G401 (cell line): Measurements from ENCODE around the gene DCDC2. TPM values are rescaled to one million over a fixed set of nuclear protein-coding genes. Genes with fewer than 3 reads are reported as not detected.
"Not testable (repeated sequence)": the region's sequence is repeated elsewhere in the genome, so short reads cannot be mapped to it uniquely, and the experiment has no call there.

Experiments
- DNase-seq: peaks from one replicate; pipeline ENCODE4 v3.0.0-alpha.2; 2015; ENCODE audit warnings: low spot score
- in situ Hi-C: cut with HindIII; loops from 2 replicates; pipeline ENCODE4 v1.10.0; 2016; ENCODE audit warnings: low sequenced_read_pairs, mixed read lengths
- total RNA-seq: library from RNA; depleted of rRNA; stranded (reverse); fragments of >200 nt; shearing (Covaris generic); gene quantifications from 2 replicates; pipeline ENCODE4 v1.2.3, GENCODE V29; 2014; rRNA removed

DCDC2 gene
- total RNA-seq: not detected in 2 replicates

DNA sequence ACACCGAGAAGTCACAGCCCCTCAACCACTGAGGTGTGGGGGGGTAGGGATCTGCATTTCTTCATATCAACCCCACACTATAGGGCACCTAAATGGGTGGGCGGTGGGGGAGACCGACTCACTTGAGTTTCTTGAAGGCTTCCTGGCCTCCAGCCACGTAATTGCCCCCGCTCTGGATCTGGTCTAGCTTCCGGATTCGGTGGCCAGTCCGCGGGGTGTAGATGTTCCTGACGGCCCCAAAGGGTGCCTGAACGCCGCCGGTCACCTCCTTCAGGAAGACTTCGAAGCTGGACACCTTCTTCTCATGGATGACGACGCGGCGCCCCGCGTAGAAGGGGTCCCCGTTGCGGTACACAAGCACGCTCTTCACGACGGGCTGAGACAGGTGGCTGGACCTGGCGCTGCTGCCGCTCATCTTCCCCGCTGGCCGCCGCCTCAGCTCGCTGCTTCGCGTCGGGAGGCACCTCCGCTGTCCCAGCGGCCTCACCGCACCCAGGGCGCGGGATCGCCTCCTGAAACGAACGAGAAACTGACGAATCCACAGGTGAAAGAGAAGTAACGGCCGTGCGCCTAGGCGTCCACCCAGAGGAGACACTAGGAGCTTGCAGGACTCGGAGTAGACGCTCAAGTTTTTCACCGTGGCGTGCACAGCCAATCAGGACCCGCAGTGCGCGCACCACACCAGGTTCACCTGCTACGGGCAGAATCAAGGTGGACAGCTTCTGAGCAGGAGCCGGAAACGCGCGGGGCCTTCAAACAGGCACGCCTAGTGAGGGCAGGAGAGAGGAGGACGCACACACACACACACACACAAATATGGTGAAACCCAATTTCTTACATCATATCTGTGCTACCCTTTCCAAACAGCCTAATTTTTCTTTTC lies at the start of gene DCDC2:
TSS of gene DCDC2 (minus strand) at position 724 of the 883 bp plus-strand sequence. CDS start at position 415, 309 bp downstream.
- DNase-seq: no peak
- in situ Hi-C loops: no loop called here

DNA sequence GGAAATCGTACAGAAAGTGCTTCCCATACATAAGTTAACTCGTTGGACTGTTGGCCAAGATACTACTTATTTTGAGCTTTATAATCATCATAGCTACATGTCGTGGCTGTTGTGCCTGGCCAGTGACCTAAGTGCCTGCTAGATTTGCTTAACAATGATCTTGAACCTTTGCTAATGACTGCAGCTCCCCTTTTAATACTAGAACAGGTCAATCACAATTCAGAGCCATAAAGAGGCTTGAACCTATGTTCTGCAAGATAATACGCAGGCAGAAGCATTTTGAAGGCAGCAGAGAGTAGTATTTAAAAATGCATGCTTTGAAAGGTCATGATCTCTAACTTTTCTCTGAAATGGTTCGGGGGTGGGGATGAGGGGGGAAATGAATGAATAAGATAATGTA lies 47.4 kb upstream of the DCDC2 start:
- in situ Hi-C loops: no loop called here
- no peak for DNase-seq

DNA sequence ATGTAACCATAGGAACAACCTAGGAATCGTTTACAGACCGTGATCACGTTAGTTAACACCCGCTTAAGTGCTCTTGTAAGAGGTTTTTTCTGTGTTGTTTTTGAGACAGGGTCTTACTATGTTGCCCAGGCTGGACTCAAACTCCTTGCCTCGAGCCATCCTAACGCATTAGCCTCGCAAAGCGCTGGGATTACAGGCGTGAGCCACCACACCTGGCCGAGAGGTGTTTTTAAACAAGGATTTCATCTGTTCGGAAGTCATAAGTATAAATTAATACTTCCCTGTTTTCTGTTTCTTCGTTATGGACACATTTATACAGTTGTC lies 45.6 kb upstream of the DCDC2 start:
- no peak for DNase-seq
- in situ Hi-C loops: no loop called here

DNA sequence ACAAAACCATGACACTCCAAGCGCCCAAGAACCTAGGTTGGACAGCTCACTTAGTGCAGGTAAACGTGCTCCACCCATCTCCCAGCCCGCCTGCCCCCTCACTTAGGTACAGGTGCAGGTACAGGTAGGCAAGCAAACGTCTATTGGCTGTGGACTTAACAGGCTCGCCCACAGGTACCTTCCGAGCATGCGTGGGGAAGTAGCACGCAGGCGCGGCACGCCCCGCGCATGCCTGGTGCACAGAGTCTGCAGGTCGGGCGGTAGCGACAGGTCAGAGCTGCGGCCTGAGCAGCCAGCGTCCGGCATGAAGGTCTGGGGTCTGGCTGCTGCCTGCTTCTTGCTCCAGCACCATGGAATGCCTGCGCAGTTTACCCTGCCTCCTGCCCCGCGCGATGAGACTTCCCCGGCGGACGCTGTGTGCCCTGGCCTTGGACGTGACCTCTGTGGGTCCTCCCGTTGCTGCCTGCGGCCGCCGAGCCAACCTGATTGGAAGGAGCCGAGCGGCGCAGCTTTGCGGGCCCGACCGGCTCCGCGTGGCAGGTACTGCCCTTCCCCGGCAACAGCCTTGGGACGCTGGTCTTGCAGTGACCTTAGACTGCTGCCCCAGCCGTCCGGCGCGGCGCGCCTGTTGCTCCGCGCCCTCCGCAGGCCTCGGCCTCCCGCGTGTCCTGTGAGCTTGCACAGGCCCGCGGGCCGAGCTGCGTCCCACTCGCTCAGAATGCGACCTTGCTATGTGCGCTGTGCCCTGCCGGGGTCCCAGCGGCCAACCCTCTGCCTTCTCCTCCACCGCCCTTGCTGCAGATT lies 45.0 kb upstream of the DCDC2 start, which contains the start of gene MRS2:
TSS of gene MRS2 (plus strand) at position 240 of the 804 bp plus-strand sequence. CDS start at position 351, 111 bp downstream.
- peak; percentile 92 for DNase-seq
- in situ Hi-C loops: no loop called here

DNA sequence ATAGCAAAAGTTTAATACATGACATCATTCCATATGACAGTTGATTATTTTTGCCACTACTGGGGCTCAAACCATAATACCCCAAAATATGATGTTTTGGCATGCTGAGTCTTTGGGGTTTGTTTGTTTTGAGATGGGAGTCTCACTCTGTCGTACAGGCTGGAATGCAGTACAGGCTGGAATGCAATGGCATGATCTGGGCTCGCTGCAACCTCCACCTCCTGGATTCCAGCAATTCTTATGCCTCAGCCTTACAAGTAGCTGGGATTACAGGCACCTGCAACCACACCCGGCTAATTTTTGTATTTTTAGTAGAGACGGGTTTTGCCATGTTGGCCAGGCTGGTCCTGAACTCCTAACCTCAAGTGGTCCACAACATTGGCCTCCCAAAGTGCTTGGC lies 43.6 kb upstream of the DCDC2 start:
- no peak for DNase-seq
- in situ Hi-C loops: no loop called here

DNA sequence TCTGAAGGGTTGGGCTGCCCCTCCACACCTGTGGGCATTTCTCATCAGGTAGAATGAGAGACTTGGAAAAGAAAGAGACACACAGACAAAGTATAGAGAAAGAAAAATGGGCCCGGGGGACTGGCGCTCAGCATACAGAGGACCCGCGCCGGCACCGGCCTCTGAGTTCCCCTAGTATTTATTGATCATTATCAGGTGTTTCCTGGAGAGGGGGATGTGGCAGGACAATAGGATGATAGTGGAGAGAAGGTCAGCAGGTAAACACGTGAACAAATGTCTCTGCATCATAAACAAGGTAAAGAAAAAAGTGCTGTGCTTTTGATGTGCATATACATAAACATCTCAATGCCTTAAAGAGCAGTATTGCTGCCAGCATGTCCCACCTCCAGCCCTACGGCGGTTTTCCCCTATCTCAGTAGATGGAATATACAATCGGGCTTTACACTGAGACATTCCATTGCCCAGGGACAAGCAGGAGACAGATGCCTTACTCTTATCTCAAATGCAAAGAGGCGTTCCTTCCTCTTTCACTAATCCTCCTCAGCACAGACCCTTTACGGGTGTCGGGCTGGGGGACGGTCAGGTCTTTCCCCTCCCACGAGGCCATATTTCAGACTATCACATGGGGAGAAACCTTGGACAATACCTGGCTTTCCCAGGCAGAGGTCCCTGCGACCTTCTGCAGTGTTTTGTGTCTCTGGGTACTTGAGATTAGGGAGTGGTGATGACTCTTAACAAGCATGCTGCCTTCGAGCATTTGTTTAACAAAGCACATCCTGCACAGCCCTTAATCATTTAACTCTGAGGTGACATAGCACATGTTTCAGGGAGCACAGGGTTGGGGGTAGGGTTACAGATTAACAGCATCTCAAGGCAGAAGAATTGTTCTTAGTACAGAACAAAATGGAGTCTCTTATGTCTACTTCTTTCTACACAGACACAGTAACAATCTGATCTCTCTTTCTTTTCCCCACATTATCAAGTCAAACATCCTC lies 42.5 kb upstream of the DCDC2 start:
- DNase-seq, in situ Hi-C loops: not testable (repeated sequence)

DNA sequence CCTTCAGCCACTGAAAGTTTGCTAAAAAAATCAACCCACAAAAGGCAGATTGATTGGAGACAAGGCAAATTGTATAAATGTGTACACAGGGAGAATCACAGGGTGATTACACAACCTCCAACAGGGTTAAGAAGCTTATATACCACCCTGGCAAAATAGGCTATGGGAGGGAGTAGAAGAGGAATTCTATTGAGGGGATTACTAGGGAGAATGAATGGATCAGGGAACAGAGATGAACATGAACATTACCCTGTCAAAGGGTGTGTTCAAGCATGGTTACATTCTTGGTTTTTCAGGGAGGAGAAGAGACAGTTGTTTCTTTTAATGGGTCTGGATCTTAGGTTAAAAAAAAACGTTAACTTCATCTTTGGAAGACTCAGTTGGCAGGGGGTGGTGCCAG lies 39.8 kb upstream of the DCDC2 start:
- DNase-seq: no peak
- in situ Hi-C loops: no loop called here

DNA sequence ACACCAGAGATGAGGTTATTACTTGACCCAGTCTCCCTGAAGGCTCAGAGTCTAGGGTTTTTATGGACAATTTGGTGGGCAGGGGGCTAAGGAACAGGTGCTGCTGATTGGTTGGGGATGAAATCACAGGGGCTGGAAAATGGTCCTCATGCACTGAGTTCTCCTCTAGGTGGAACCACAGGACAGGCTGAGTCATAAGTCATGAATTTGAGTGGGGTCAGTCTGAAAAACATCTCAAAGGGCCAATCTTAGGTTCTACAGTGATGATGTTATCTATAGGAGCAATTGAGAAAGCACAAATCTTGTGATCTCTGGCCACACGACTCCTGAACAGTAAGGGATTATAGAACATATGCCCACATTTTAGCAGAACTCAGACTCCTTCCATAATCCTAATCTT lies 39.0 kb upstream of the DCDC2 start:
- in situ Hi-C loops: no loop called here

DNA sequence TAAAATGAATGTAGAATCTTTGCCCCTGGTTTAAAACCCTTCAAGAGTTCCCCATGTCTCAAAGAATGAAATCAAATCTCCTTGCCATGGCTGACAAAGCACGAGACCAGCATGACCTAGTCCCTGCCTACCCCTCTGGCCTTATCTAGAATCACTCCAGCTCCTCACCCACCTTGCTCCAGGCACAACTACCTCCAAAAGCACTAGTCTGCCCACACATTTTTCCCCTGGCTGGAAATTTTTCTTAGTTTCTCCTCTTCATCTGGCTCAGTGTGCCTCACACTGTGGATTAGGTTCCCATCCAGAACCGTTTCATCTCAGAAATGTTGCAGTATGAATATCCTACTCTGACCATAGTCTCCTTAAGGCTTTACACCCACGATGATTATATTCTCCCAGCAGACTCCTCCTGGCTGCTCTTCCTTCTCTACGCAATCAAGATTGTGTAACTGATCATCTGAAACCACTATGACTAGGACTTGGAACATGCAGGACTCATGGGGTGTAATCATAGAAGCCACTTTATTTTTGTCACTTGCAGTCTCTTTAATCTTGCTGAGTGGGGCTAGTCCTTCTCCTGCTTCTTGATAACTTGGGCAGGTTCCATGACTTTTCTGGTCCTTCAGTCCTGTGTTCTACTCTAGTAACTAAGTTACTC lies 37.0 kb upstream of the DCDC2 start:
- in situ Hi-C loops: no loop called here
- no peak for DNase-seq

More for the DNA sequence above, 39.0 kb upstream of the DCDC2 start:
- DNase-seq: no peak

DNA sequence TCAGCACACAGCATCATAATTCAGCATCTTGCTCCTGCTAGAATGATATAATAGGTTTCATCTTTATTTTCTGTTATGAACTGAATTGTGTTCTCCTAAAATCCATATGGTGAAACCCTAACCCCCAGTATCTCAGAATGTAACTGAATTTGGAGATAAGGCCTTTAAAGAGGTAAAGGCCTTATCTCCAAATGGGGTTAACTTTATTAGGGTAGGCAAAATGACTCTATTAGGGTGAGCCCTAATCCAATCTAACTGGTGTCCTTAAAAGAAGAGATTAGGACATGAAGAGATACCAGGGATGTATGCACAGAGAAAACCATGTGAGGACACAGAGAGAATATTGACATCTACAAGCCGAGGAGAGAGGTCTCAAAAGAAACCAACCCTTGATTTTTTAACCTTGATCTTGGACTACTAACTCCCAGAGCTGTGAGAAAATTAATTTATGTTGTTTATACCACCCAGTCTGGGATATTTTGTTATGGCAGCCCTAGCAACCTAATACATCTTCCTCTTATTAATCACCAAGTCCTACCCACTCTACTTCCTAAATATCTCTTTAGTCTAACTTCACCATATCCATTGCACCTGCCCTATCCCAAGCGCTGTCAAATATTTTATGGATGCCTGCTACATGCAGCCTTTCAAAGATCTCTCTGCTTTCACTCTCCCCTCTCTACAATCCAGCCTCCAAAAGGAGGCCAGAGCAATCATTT lies 36.4 kb upstream of the DCDC2 start:
- no peak for DNase-seq
- in situ Hi-C loops: no loop called here

DNA sequence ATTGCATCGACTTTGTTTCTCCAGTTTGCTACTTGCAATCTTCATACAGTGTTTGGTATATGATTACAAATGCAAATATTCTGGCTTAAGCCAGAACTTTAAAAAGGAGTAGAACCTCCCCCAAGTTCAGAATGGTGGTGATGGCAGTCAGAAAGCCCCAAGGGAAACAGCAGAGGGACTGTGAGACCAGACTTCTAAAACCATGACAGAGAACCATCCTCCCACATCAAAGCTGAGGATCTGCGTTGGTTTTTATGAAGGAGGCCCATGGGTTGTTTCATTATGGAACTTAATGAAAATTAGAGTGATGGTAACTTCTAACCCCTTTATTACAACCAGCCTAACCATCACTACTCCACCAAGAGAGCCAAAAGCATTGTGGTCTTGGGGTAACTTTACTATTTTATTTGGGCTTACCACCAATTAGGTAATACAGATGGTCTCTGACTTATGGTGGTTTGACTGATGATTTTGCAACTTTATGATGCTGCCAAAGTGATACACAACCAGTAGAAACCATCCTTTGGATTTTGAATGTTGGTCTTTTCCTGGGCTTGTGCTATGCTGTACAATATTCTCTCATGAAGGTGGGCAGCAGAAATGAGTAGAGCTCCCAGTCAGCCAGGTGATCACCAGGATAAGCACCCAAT lies 34.0 kb upstream of the DCDC2 start:
- in situ Hi-C loops: no loop called here
- no peak for DNase-seq

DNA sequence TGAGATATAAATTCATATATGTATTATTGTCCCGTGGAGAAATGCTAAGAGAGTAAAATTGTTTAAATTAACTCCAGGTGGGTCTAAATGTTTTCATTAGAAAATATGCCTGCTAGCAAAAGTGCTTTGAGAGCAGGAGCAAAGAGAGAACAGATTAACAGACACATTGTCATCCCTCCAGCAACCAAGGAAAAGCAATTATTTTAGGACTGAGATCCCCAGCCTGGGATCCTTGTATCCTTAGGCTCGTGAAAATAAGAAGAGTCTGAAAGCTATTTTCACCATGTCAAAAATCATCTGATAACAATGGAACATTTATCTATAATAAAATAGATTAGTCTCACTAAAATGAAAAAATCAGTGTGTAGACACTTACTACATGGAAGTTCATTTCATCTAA lies 33.3 kb upstream of the DCDC2 start:
- in situ Hi-C loops: no loop called here
- DNase-seq: no peak

DNA sequence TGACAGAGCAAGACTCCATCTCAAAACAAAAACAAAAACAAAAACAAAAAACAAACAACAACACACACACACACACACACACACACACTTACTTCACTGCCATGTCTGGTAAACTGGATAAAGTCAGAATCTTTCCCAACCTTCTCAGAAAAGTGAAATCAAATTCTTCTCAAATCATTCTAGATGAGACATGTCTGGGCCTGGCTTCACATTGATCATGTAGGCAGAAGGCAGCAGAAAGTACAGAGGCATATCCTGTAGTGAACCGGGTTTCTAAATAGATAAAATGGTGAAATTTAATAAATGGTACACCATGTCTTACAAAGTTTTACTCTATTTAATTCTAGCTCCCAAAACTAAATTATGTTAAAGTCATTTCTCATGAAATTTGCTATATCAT lies 30.0 kb upstream of the DCDC2 start:
- no peak for DNase-seq
- in situ Hi-C loops: no loop called here

DNA sequence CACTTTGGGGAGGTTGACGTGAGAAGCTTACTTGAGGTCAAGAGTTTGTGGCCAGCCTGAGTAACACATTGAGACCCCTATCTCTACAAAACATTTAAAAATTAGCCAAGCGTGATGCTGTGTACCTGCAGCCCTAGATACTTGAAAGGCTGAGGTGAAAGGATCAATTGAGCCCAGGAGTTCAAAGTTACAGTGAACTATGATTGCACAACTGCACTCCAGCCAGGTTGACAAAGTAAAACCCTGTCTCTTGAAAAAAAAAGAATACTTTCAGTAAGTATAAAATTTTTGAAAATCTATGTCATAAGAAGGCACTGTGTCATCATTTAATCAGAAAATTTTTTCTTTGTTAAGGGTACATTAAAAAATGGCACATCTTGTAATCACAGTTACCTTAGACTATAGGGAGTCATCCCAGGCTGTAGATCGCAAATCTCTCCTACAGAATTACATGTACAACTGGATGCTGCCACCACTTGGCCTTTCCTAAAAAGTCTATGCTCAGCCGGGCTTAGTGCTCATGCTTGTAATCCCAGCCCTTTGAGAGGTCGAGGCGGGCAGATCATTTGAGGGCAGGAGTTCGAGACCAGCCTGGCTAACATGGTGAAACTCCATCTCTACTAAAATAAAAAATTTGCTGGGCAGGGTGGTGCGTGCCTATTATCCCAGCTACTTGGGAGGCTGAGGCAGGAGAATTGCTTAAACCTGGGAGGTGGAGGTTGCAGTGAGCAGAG lies 27.8 kb upstream of the DCDC2 start:
- DNase-seq: no peak
- in situ Hi-C loops: no loop called here

DNA sequence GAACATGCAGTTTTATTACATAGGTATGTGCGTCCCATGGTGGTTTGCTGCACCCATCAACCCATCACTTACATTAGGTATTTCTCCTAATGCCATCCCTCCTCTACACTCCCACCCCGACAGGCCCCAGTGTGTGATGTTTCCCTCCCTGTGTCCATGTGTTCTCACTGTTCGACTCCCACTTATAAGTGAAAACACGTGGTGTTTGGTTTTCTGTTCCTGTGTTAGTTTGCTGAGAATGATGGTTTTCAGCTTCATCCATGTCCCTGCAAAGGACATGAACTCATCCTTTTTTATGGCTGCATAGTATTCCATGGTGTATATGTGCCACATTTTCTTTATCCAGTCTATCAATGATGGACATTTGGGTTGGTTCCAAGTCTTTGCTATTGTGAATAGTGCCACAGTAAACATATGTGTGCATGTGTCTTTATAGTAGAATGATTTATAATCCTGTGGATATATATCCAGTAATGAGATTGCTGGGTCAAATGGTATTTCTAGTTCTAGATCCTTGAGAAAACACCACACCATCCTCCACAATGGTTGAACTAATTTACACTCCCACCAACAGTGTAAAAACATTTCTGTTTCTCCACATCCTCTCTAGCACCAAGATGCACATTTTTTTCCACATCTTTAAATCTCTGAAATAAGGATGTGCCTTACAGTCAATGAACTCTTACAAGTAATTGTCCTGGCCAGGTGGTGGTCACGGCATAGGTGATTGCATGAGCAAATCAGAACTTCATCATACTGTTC lies 26.7 kb upstream of the DCDC2 start:
- DNase-seq, in situ Hi-C loops: not testable (repeated sequence)

DNA sequence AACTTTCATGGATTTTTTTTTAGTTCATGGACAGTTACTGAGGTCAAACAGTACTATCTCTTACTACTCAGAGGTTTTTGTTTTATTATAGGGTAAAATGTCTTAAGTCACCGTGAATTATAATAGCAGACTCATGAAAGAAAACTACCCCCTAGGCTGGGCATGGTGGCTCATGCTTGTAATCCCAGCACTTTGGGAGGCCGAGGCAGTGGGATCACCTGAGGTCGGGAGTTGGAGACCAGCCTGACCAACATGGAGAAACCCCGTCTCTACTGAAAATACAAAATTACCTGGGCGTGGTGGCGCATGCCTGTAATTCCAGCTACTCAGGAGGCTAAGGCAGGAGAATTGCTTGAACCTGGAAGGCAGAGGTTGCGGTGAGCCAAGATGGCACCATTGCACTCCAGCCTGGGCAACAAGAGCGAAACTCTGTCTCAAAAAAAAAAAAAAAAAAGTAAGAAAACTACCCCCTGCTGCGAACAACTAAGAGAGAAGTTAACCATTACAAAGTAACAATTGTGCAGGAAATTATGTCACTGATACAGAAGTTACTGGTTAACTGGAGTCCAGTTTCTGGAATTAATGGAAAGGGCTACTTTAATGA lies 25.1 kb upstream of the DCDC2 start:
- DNase-seq, in situ Hi-C loops: not testable (repeated sequence)
